Activated CD8-positive, alpha-beta memory T cell treated with anti-CD3 and anti-CD28 coated beads for 4 hours (primary cell): ENCODE data around the gene C16orf46.
"Not testable (repeated sequence)": the region's sequence is repeated elsewhere in the genome, so short reads cannot be mapped to it uniquely, and the experiment has no call there.

Experiments
- DNase-seq, 2 donors: peaks; one replicate each; pipeline ENCODE4 v3.0.0-alpha.2; 2020; ENCODE audit warnings: low read depth in 2 of 2

The C16orf46 gene

GRCh38 chr16:81077076-81077940, at the start of gene C16orf46:
Gene C16orf46, minus strand, starts transcription at chr16:81077238. Its CDS starts 13,283 bp downstream, at chr16:81063955.
- peak; percentile 94 to 96 for DNase-seq

GRCh38 chr16:81123092-81123852, 46.2 kb upstream of the C16orf46 start:
- DNase-seq = no peak

GRCh38 chr16:81121474-81121990, 44.5 kb upstream of the C16orf46 start:
- DNase-seq = no peak

GRCh38 chr16:81117436-81117835, 40.4 kb upstream of the C16orf46 start:
- DNase-seq = no peak

- DNase-seq = no peak
Observed at GRCh38 chr16:81116285-81116684, 39.2 kb upstream of the C16orf46 start.

GRCh38 chr16:81112453-81112852, 35.4 kb upstream of the C16orf46 start:
- DNase-seq = no peak

- DNase-seq = not testable (repeated sequence)
Observed at GRCh38 chr16:81109274-81109673, 32.2 kb upstream of the C16orf46 start.

- no peak for DNase-seq
Observed at GRCh38 chr16:81107511-81107910, 30.5 kb upstream of the C16orf46 start.

- no peak for DNase-seq
Observed at GRCh38 chr16:81106826-81107503, 29.9 kb upstream of the C16orf46 start.

GRCh38 chr16:81105946-81106345, 28.9 kb upstream of the C16orf46 start:
- no peak for DNase-seq

GRCh38 chr16:81101702-81102101, 24.7 kb upstream of the C16orf46 start:
- no peak for DNase-seq

GRCh38 chr16:81099958-81100357, 22.9 kb upstream of the C16orf46 start:
- no peak for DNase-seq

GRCh38 chr16:81097230-81097629, 20.2 kb upstream of the C16orf46 start:
- DNase-seq = no peak

GRCh38 chr16:81096715-81097208, 19.7 kb upstream of the C16orf46 start:
- DNase-seq = no peak

- DNase-seq = peak; percentile 96 to 97
Observed at GRCh38 chr16:81095953-81096714, 19.1 kb upstream of the C16orf46 start, which contains the start of gene GCSH. Gene GCSH, minus strand, starts transcription at chr16:81096395. Its CDS starts 117 bp downstream, at chr16:81096278.

- no peak for DNase-seq
Observed at GRCh38 chr16:81095653-81095952, 18.6 kb upstream of the C16orf46 start.

GRCh38 chr16:81094771-81095251, 17.8 kb upstream of the C16orf46 start:
- DNase-seq = no peak

GRCh38 chr16:81088836-81089235, 11.8 kb upstream of the C16orf46 start:
- DNase-seq = no peak

- DNase-seq = no peak
Observed at GRCh38 chr16:81081014-81081413, 4.0 kb upstream of the C16orf46 start.

GRCh38 chr16:81080233-81080632, 3.2 kb upstream of the C16orf46 start:
- no peak for DNase-seq

GRCh38 chr16:81076566-81077075, 417 bp downstream of the C16orf46 start:
- DNase-seq = peak; percentile 83 to 85
